Measurements from ENCODE around the gene MEAK7. TPM values are rescaled to one million over a fixed set of nuclear protein-coding genes. Genes with fewer than 3 reads are reported as not detected.

MEAK7 gene
- total RNA-seq, 4 donors from 2014 or later: 9.2 to 15.9 (median 14.3) TPM

- H3K4me3 ChIP-seq: no peak overlapping the region
- 63% methylated on average over 12 of the region's 12 CpGs for WGBS, 2 donors
- no peak overlapping the region for H3K27ac ChIP-seq
- no peak for TF ChIP-seq POLR2A (IDR thresholded peaks at IDR 0.05)
- TF ChIP-seq EP300 (IDR thresholded peaks at IDR 0.05): no peak
- no peak for TF ChIP-seq CTCF (IDR thresholded peaks at IDR 0.05)
- DNase-seq (ENCODE audit: low spot score in 2 of 2): no peak
- no peaks in the 10 kb centered on the region for H3K27me3 ChIP-seq
- H3K36me3 ChIP-seq: no peaks in the 10 kb centered on the region
- no peaks in the 10 kb centered on the region for H3K4me1 ChIP-seq
- H3K9me3 ChIP-seq: no peaks in the 10 kb centered on the region
Observed at GRCh38 chr16:84517366-84517765, 12.9 kb upstream of the MEAK7 start.

- TF ChIP-seq POLR2A (IDR thresholded peaks at IDR 0.05): no peak
- TF ChIP-seq CTCF (IDR thresholded peaks at IDR 0.05): no peak
- no peak for TF ChIP-seq EP300 (IDR thresholded peaks at IDR 0.05)
- Histone ChIP-seq H3K9me3 (no peaks in the 10 kb centered on the region), H3K4me3 (no peak overlapping the region), H3K27me3 (no peaks in the 10 kb centered on the region), H3K36me3 (no peaks in the 10 kb centered on the region), H3K27ac (peak overlapping the region in 1 of 4 donors; percentile 43), H3K4me1 (peaks cover 0 to 6% (median 0%) of the 10 kb centered on the region in 4 donors)
- 80 to 82% methylated on average over 25 of the region's 26 CpGs for WGBS, 2 donors
- DNase-seq (ENCODE audit: low spot score in 2 of 2): no peak
Observed at GRCh38 chr16:84514874-84515835, 10.7 kb upstream of the MEAK7 start.

GRCh38 chr16:84514295-84514873, 9.9 kb upstream of the MEAK7 start:
- H3K27me3 ChIP-seq: no peaks in the 10 kb centered on the region
- 65 to 70% methylated on average over 14 of the region's 14 CpGs for WGBS, 2 donors
- peaks cover 0 to 6% (median 0%) of the 10 kb centered on the region in 4 donors for H3K4me1 ChIP-seq
- DNase-seq (ENCODE audit: low spot score in 2 of 2): no peak
- peak overlapping the region in 1 of 4 donors; percentile 9 for H3K27ac ChIP-seq
- TF ChIP-seq EP300 (IDR thresholded peaks at IDR 0.05): no peak
- TF ChIP-seq POLR2A (IDR thresholded peaks at IDR 0.05): no peak
- no peak for TF ChIP-seq CTCF (IDR thresholded peaks at IDR 0.05)
- H3K9me3 ChIP-seq: no peaks in the 10 kb centered on the region
- H3K4me3 ChIP-seq: no peak overlapping the region
- no peaks in the 10 kb centered on the region for H3K36me3 ChIP-seq

- H3K36me3 ChIP-seq: no peaks in the 10 kb centered on the region
- H3K4me3 ChIP-seq: no peak overlapping the region
- no peak for DNase-seq (ENCODE audit: low spot score in 2 of 2)
- no peak for TF ChIP-seq POLR2A (IDR thresholded peaks at IDR 0.05)
- TF ChIP-seq CTCF (IDR thresholded peaks at IDR 0.05): no peak
- no peak for TF ChIP-seq EP300 (IDR thresholded peaks at IDR 0.05)
- no peaks in the 10 kb centered on the region for H3K27me3 ChIP-seq
- H3K27ac ChIP-seq: no peak overlapping the region
- peaks cover 0 to 6% (median 0%) of the 10 kb centered on the region in 4 donors for H3K4me1 ChIP-seq
- 76 to 88% methylated on average over 10 to 11 of the region's 11 CpGs for WGBS, 2 donors
- H3K9me3 ChIP-seq: no peaks in the 10 kb centered on the region
Observed at GRCh38 chr16:84513666-84514065, 9.2 kb upstream of the MEAK7 start.

- Histone ChIP-seq H3K27ac (no peak overlapping the region), H3K4me1 (peaks cover 0 to 6% (median 0%) of the 10 kb centered on the region in 4 donors), H3K9me3 (no peaks in the 10 kb centered on the region), H3K27me3 (no peaks in the 10 kb centered on the region), H3K4me3 (no peak overlapping the region), H3K36me3 (no peaks in the 10 kb centered on the region)
- WGBS, 2 donors: 86 to 87% methylated on average over 10 of the region's 10 CpGs
- TF ChIP-seq CTCF (IDR thresholded peaks at IDR 0.05): no peak
- TF ChIP-seq POLR2A (IDR thresholded peaks at IDR 0.05): no peak
- TF ChIP-seq EP300 (IDR thresholded peaks at IDR 0.05): no peak
- no peak for DNase-seq (ENCODE audit: low spot score in 2 of 2)
Observed at GRCh38 chr16:84513123-84513522, 8.7 kb upstream of the MEAK7 start.
